Esophagus muscularis mucosa (tissue), 4 donors: ENCODE measurements around the gene ZNF57.

Source experiments
- CTCF ChIP-seq, 3 experiments: fragments of 200-600 bp in 2 of 3; fragments of 450-650 bp in 1 of 3; sonication (generic) in 2 of 3; IDR thresholded peaks; one replicate each; pipeline ENCODE4 v1.5.1; 2017 to 2019; ENCODE audit warnings: antibody characterized with exemption in 3 of 3, mild to moderate bottlenecking in 2 of 3, moderate library complexity in 1 of 3
- EP300 ChIP-seq: sonication (generic); formaldehyde crosslinking; IDR thresholded peaks from one replicate; pipeline ENCODE4 v1.6.1; 2017; ENCODE audit warnings: antibody characterized with exemption
- POLR2A ChIP-seq: fragments of 450-650 bp; IDR thresholded peaks from one replicate; pipeline ENCODE4 v1.6.1; 2017; ENCODE audit warnings: antibody characterized with exemption, moderate library complexity, mild to moderate bottlenecking, low read depth

GRCh38 chr19:2863816-2864215 is 36.9 kb upstream of the ZNF57 start:
- TF ChIP-seq POLR2A: no peak
- no peak for TF ChIP-seq CTCF (IDR thresholded peaks at IDR 0.05)
- TF ChIP-seq EP300: no peak
